HEK293 (cell line): ENCODE measurements around the gene SPTY2D1.

ENCODE experiments used
- CTCF ChIP-seq: fragments of 450-650 bp; formaldehyde crosslinking; IDR thresholded peaks from 2 replicates; pipeline ENCODE4 v1.5.1; 2016; ENCODE audit warnings: missing biosample characterization, missing genetic modification characterization
- FEZF1 ChIP-seq: fragments of 450-650 bp; formaldehyde crosslinking; IDR thresholded peaks from 2 replicates; pipeline ENCODE4 v1.5.1; 2016; ENCODE audit warnings: missing biosample characterization, missing genetic modification characterization
- MZF1 ChIP-seq: fragments of 450-650 bp; formaldehyde crosslinking; IDR thresholded peaks from 2 replicates; pipeline ENCODE4 v1.5.1; 2017; ENCODE audit warnings: missing biosample characterization, missing genetic modification characterization, borderline replicate concordance
- ZNF555 ChIP-seq: fragments of 450-650 bp; formaldehyde crosslinking; conservative IDR thresholded peaks from 2 replicates; pipeline ENCODE4 v1.5.1; 2017; ENCODE audit warnings: missing biosample characterization, mild to moderate bottlenecking, missing genetic modification characterization, inconsistent platforms

GRCh38 chr11:18563090-18563730 lies 70.9 kb downstream of the SPTY2D1 start:
- TF ChIP-seq ZNF555 (tag by site-specific recombination) (no peak), CTCF (tag by site-specific recombination) (no peak), FEZF1 (tag by site-specific recombination) (no peak), MZF1 (tag by site-specific recombination) (no peak)
